Karpas-422 (cell line): Measurements from ENCODE around the gene CELF3. TPM values are rescaled to one million over a fixed set of nuclear protein-coding genes. Genes with fewer than 3 reads are reported as not detected.

Experiments used
- DNase-seq: peaks from one replicate; pipeline ENCODE4 v3.0.0-alpha.2; 2015
- H2AFZ ChIP-seq: fragments of 200-600 bp; sonication (generic); 2 replicates; pipeline ENCODE4 v1.6.1; 2014; ENCODE audit warnings: antibody characterized with exemption, low read length, mixed read lengths
- H3K27ac ChIP-seq: fragments of 200-600 bp; sonication (generic); 2 replicates; pipeline ENCODE4 v1.5.1; 2014; ENCODE audit warnings: mild to moderate bottlenecking, low read length, moderate library complexity
- H3K27me3 ChIP-seq: fragments of 200-600 bp; sonication (generic); 2 replicates; pipeline ENCODE4 v1.6.1; 2014; ENCODE audit warnings: low read length, mixed read lengths
- H3K36me3 ChIP-seq: fragments of 200-600 bp; sonication (generic); 2 replicates; pipeline ENCODE4 v1.6.1; 2014; ENCODE audit warnings: low read length, mixed read lengths; ENCODE audit not compliant: insufficient read depth
- H3K4me1 ChIP-seq: fragments of 200-600 bp; sonication (generic); 2 replicates; pipeline ENCODE4 v1.6.1; 2014; ENCODE audit warnings: mild to moderate bottlenecking, low read length, mixed read lengths
- H3K4me2 ChIP-seq: fragments of 200-600 bp; sonication (generic); 2 replicates; pipeline ENCODE4 v1.6.1; 2014; ENCODE audit warnings: low read length, low read depth, mild to moderate bottlenecking; ENCODE audit not compliant: poor library complexity, severe bottlenecking
- H3K4me3 ChIP-seq: fragments of 200-600 bp; sonication (generic); 2 replicates; pipeline ENCODE4 v1.5.1; 2014; ENCODE audit warnings: mild to moderate bottlenecking, antibody characterized with exemption, low read length, mixed read lengths
- H3K79me2 ChIP-seq: fragments of 200-600 bp; sonication (generic); 2 replicates; pipeline ENCODE4 v1.6.1; 2014; ENCODE audit warnings: mild to moderate bottlenecking, low read length, mixed read lengths
- H3K9ac ChIP-seq: fragments of 200-600 bp; sonication (generic); 2 replicates; pipeline ENCODE4 v1.6.0; 2014; ENCODE audit warnings: low read length
- H3K9me2 ChIP-seq: fragments of 200-600 bp; sonication (generic), shearing (Covaris generic); replicated peaks from 2 replicates; pipeline ENCODE4 v1.6.0; 2014; ENCODE audit warnings: mild to moderate bottlenecking, low read length, moderate library complexity; ENCODE audit not compliant: insufficient read depth
- H3K9me3 ChIP-seq: fragments of 300-700, 200-600 bp; sonication (generic); 2 replicates; pipeline ENCODE4 v1.6.1; 2014; ENCODE audit warnings: low read length, mixed read lengths
- H4K20me1 ChIP-seq: fragments of 200-600 bp; sonication (generic); 2 replicates; pipeline ENCODE4 v1.6.1; 2014; ENCODE audit warnings: mild to moderate bottlenecking, antibody characterized with exemption, low read length, low read depth; ENCODE audit not compliant: insufficient read depth
- total RNA-seq: library from RNA; depleted of rRNA; stranded (reverse); fragments of >200 nt; shearing (Covaris generic); gene quantifications from 2 replicates; pipeline ENCODE4 v1.2.3, GENCODE V29; 2014; ENCODE audit warnings: low replicate concordance; rRNA removed

Gene CELF3
- total RNA-seq = not detected in 2 replicates

- Histone ChIP-seq H3K4me3 (no peak within 1 kb of the TSS), H3K4me2 (peak within 1 kb of the TSS; percentile 56), H3K4me1 (peaks cover 26% of the 10 kb centered on the region), H3K27me3 (no peaks in the 10 kb centered on the region), H2AFZ (no peak within 1 kb of the TSS), H3K79me2 (no peaks in the 10 kb centered on the region), H3K9ac (no peak within 1 kb of the TSS), H4K20me1 (no peaks in the 10 kb centered on the region), H3K27ac (no peak within 1 kb of the TSS), H3K9me3 (no peaks in the 10 kb centered on the region), H3K9me2 (no peaks in the 10 kb centered on the region), H3K36me3 (no peaks in the 10 kb centered on the region)
- DNase-seq = peak; percentile 70
Observed at GRCh38 chr1:151716771-151717631, at the start of gene CELF3. Gene CELF3, minus strand, starts transcription at chr1:151716803. Its CDS starts 783 bp downstream, at chr1:151716020.

GRCh38 chr1:151763990-151764389 is 47.4 kb upstream of the CELF3 start:
- Histone ChIP-seq H3K4me3 (peak overlapping the region; percentile 78), H3K9me2 (no peaks in the 10 kb centered on the region), H3K9ac (peak overlapping the region; percentile 80), H3K27ac (peak overlapping the region; percentile 54), H3K79me2 (peaks cover 24% of the 10 kb centered on the region), H3K27me3 (no peaks in the 10 kb centered on the region), H3K9me3 (no peaks in the 10 kb centered on the region), H2AFZ (peak overlapping the region; percentile 38; the same call in 1 of the 2 replicates), H3K4me2 (peak overlapping the region; percentile 88), H4K20me1 (no peaks in the 10 kb centered on the region), H3K4me1 (peaks cover 24% of the 10 kb centered on the region), H3K36me3 (peaks cover 25% of the 10 kb centered on the region; the same call in 1 of the 2 replicates)
- peak; percentile 58 for DNase-seq

GRCh38 chr1:151762941-151763921 is 46.6 kb upstream of the CELF3 start, which contains the start of gene MRPL9:
Gene MRPL9, minus strand, starts transcription at chr1:151763496. Its CDS starts 17 bp downstream, at chr1:151763479.
- Histone ChIP-seq H4K20me1 (no peaks in the 10 kb centered on the region), H3K9me3 (no peaks in the 10 kb centered on the region), H3K36me3 (peaks cover 25% of the 10 kb centered on the region; the same call in 1 of the 2 replicates), H3K9me2 (no peaks in the 10 kb centered on the region), H3K27ac (peak within 1 kb of the TSS; percentile 54), H3K9ac (peak within 1 kb of the TSS; percentile 80), H3K4me2 (peak within 1 kb of the TSS; percentile 88), H3K4me3 (peak within 1 kb of the TSS; percentile 78), H3K27me3 (no peaks in the 10 kb centered on the region), H3K79me2 (peaks cover 24% of the 10 kb centered on the region), H3K4me1 (peaks cover 24% of the 10 kb centered on the region), H2AFZ (peak within 1 kb of the TSS; percentile 40; the same call in 1 of the 2 replicates)
- DNase-seq = peak; percentile 94

GRCh38 chr1:151760597-151761385 is 44.2 kb upstream of the CELF3 start:
- Histone ChIP-seq H3K27ac (no peak overlapping the region), H3K4me1 (peaks cover 24% of the 10 kb centered on the region), H3K9me2 (no peaks in the 10 kb centered on the region), H3K9me3 (no peaks in the 10 kb centered on the region), H3K9ac (no peak overlapping the region), H2AFZ (no peak overlapping the region), H3K27me3 (no peaks in the 10 kb centered on the region), H3K79me2 (peaks cover 24% of the 10 kb centered on the region), H3K4me3 (no peak overlapping the region), H4K20me1 (no peaks in the 10 kb centered on the region), H3K36me3 (peaks cover 25% of the 10 kb centered on the region; the same call in 1 of the 2 replicates), H3K4me2 (no peak overlapping the region)
- DNase-seq = no peak

- Histone ChIP-seq H3K27ac (no peak overlapping the region), H3K36me3 (peaks cover 25% of the 10 kb centered on the region; the same call in 1 of the 2 replicates), H3K9me2 (no peaks in the 10 kb centered on the region)
Observed at GRCh38 chr1:151759241-151759640, 42.6 kb upstream of the CELF3 start.

DNA sequence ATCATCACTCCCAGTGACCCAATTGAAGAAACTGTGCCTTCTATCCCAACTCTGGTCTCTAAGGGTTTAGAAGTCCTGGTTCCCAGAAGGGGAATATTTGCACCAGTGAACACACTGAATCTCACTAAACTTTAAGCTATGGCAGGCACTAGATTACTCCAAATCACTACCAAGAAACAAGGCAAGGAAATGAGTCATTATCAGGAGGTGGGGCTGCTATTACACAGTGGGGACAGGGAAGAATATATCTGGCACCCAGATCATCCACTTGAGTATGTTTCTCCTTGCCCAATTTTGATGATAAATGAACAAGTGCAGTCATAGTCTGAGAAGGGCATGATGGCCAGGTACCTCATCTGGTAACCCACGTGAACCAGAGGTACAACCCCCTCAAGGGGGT is 39.7 kb upstream of the CELF3 start:
- no peak overlapping the region for H3K27ac ChIP-seq
- DNase-seq = no peak
- H3K9me3 ChIP-seq = no peaks in the 10 kb centered on the region
- H3K4me1 ChIP-seq = no peaks in the 10 kb centered on the region
- H3K27me3 ChIP-seq = no peaks in the 10 kb centered on the region
- H3K4me2 ChIP-seq = no peak overlapping the region
- H3K79me2 ChIP-seq = no peaks in the 10 kb centered on the region
- H2AFZ ChIP-seq = no peak overlapping the region
- H3K4me3 ChIP-seq = no peak overlapping the region
- no peaks in the 10 kb centered on the region for H3K9me2 ChIP-seq
- no peaks in the 10 kb centered on the region for H4K20me1 ChIP-seq
- no peak overlapping the region for H3K9ac ChIP-seq
- peaks cover 17% of the 10 kb centered on the region; the same call in 1 of the 2 replicates for H3K36me3 ChIP-seq

More at GRCh38 chr1:151759241-151759640, 42.6 kb upstream of the CELF3 start:
- Histone ChIP-seq H3K9me3 (no peaks in the 10 kb centered on the region), H3K9ac (no peak overlapping the region), H3K27me3 (no peaks in the 10 kb centered on the region), H3K4me1 (peaks cover 15% of the 10 kb centered on the region), H4K20me1 (no peaks in the 10 kb centered on the region), H3K4me2 (no peak overlapping the region), H2AFZ (no peak overlapping the region), H3K79me2 (peaks cover 22% of the 10 kb centered on the region), H3K4me3 (no peak overlapping the region)
- no peak for DNase-seq

DNA sequence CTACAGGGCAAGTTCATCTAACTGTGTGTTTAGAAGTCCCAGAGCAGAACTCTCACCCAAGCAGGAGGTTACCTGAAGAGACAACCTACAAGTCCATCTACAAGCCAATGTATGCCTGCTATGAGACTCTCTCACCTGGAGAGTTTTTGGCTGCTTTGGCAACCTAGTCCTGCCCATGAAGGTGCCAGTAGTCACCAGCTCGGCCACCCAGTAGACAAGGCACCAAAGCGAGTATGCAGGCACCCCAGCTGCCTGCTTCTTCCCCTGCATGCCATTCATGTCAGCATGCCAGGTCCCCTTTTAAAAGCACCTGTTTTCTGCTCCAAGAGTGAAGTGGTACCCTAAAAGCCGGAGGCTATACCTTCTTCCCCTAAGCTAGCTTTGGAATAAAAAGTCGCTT is 24.9 kb upstream of the CELF3 start:
- Histone ChIP-seq H3K36me3 (no peaks in the 10 kb centered on the region), H4K20me1 (no peaks in the 10 kb centered on the region), H2AFZ (no peak overlapping the region), H3K79me2 (no peaks in the 10 kb centered on the region), H3K27me3 (no peaks in the 10 kb centered on the region), H3K4me3 (no peak overlapping the region), H3K4me2 (no peak overlapping the region), H3K9me3 (peaks cover 7% of the 10 kb centered on the region), H3K9me2 (no peaks in the 10 kb centered on the region), H3K4me1 (no peaks in the 10 kb centered on the region), H3K9ac (no peak overlapping the region), H3K27ac (no peak overlapping the region)
- DNase-seq = no peak
